Colonic mucosa (tissue), 4 donors: ENCODE measurements around the gene PADI1. TPM values are rescaled to one million over a fixed set of nuclear protein-coding genes. Genes with fewer than 3 reads are reported as not detected.

Source experiments
- DNase-seq: peaks from one replicate; pipeline ENCODE4 v3.0.0-alpha.2; 2020
- H3K27ac ChIP-seq: fragments of 200-600 bp; one replicate; pipeline ENCODE4 v1.8.0; 2021
- H3K27me3 ChIP-seq: fragments of 200-600 bp; one replicate; pipeline ENCODE4 v1.8.0; 2021
- H3K36me3 ChIP-seq: fragments of 200-600 bp; one replicate; pipeline ENCODE4 v1.8.0; 2021
- H3K4me1 ChIP-seq: fragments of 200-600 bp; one replicate; pipeline ENCODE4 v1.8.0; 2021; ENCODE audit warnings: mild to moderate bottlenecking
- H3K4me3 ChIP-seq: fragments of 200-600 bp; one replicate; pipeline ENCODE4 v1.8.0; 2021
- H3K9ac ChIP-seq, 2 donors: one replicate each; pipeline ENCODE4 v1.7.0; 2013; ENCODE audit warnings: control low read depth in 2 of 2, low read depth in 2 of 2, low read length in 2 of 2
- H3K9me3 ChIP-seq: fragments of 200-600 bp; one replicate; pipeline ENCODE4 v1.8.0; 2021
- intact Hi-C: fragments of 100-400 bp; cut with DNase I; formaldehyde crosslinking; loops from one replicate; pipeline ENCODE4 v1.14.1; 2022
- total RNA-seq, 2 donors: library from RNA; stranded (reverse); fragmentation: NEBNext Ultra II Directional in 1 of 2; extraction: Animal tissue kit (Norgen Biotek cat#: 25700) in 1 of 2; gene quantifications; one replicate each; pipeline ENCODE4 v1.2.1, GENCODE V29; 2021
- TF ChIP-seq, protein P1 (sequence below): fragments of 200-600 bp; IDR thresholded peaks from one replicate; pipeline ENCODE4 v1.8.0; 2022; ENCODE audit warnings: antibody characterized with exemption, mild to moderate bottlenecking
- donor health status: healthy.
- donor health status: DM: no; HTN: no; CAD: no.
- donor health status: DM: no; HTN: no; CAD: no.

The PADI1 gene
- total RNA-seq, 2 donors from 2014 or later = 0.47 to 0.50 TPM

DNA sequence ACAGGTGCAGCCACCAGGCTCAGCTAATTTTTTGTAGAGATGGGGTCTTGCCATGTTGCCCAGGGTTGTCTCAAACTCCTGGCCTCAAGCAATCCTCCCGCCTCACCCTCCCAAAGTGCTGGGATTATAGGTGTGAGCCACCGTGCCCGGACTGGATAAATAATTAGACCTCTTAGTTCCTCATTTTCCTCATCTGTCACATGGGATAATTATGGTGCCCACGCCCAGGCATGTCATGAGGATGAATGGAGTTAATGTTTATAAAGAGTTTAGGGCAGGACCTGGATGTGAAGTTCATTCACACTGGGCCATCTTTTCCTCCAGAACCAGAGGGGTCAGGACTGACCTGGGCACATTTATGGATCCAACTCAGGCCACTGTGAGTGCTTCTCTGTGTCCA, 67.7 kb downstream of the PADI1 start:
- H3K27ac ChIP-seq = peak overlapping the region; percentile 8
- TF ChIP-seq, protein P1, sequence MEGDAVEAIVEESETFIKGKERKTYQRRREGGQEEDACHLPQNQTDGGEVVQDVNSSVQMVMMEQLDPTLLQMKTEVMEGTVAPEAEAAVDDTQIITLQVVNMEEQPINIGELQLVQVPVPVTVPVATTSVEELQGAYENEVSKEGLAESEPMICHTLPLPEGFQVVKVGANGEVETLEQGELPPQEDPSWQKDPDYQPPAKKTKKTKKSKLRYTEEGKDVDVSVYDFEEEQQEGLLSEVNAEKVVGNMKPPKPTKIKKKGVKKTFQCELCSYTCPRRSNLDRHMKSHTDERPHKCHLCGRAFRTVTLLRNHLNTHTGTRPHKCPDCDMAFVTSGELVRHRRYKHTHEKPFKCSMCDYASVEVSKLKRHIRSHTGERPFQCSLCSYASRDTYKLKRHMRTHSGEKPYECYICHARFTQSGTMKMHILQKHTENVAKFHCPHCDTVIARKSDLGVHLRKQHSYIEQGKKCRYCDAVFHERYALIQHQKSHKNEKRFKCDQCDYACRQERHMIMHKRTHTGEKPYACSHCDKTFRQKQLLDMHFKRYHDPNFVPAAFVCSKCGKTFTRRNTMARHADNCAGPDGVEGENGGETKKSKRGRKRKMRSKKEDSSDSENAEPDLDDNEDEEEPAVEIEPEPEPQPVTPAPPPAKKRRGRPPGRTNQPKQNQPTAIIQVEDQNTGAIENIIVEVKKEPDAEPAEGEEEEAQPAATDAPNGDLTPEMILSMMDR = no peak
- DNase-seq = peak; percentile 80

DNA sequence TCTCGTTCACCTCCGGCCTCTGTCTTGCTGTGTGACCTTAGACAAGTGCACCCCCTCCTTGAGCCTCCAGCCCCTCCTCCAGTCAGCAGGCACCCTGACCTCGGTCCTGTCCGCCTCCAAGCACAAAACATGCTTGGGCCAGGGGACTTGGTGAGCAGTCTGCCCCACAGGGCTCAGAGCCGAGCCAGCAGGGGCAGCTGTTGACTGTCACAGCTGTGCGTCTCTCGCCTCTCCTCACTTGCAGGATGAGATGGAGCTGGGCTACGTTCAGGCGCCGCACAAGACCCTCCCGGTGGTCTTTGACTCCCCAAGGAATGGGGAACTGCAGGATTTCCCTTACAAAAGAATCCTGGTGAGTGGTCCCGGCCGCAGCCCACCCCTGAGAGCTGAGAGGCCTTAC, 68.2 kb downstream of the PADI1 start:
- no peak for DNase-seq
- TF ChIP-seq, protein P1 = no peak
- no peak overlapping the region for H3K4me3 ChIP-seq
- intact Hi-C loops = no loop called here
- H3K9me3 ChIP-seq = no peaks in the 10 kb centered on the region
- H3K36me3 ChIP-seq = no peaks in the 10 kb centered on the region
- H3K27ac ChIP-seq = peak overlapping the region; percentile 8
- no peaks in the 10 kb centered on the region for H3K4me1 ChIP-seq
- no peaks in the 10 kb centered on the region for H3K27me3 ChIP-seq
- H3K9ac ChIP-seq = peak overlapping the region in 1 of 2 donors; percentile 8

More for the DNA sequence above, 67.7 kb downstream of the PADI1 start:
- Histone ChIP-seq H3K9ac (peak overlapping the region in 1 of 2 donors; percentile 8), H3K36me3 (no peaks in the 10 kb centered on the region), H3K9me3 (no peaks in the 10 kb centered on the region), H3K4me1 (no peaks in the 10 kb centered on the region), H3K4me3 (no peak overlapping the region), H3K27me3 (no peaks in the 10 kb centered on the region)
- intact Hi-C loops = no loop called here

- no peak overlapping the region for H3K9ac ChIP-seq
- no peaks in the 10 kb centered on the region for H3K36me3 ChIP-seq
- DNase-seq = peak; percentile 74
- H3K4me3 ChIP-seq = no peak overlapping the region
- H3K27me3 ChIP-seq = no peaks in the 10 kb centered on the region
- H3K27ac ChIP-seq = no peak overlapping the region
- TF ChIP-seq, protein P1 = peak; percentile 78
- no peaks in the 10 kb centered on the region for H3K4me1 ChIP-seq
- no peaks in the 10 kb centered on the region for H3K9me3 ChIP-seq
- intact Hi-C loops = no loop called here
Observed at GRCh38 chr1:17274186-17275170, 69.5 kb downstream of the PADI1 start.

- H3K27ac ChIP-seq = no peak overlapping the region
- no peaks in the 10 kb centered on the region for H3K27me3 ChIP-seq
- no peaks in the 10 kb centered on the region for H3K9me3 ChIP-seq
- no peaks in the 10 kb centered on the region for H3K36me3 ChIP-seq
- H3K9ac ChIP-seq = no peak overlapping the region
- DNase-seq = no peak
- intact Hi-C loops = no loop called here
- no peaks in the 10 kb centered on the region for H3K4me1 ChIP-seq
- TF ChIP-seq, protein P1 = no peak
- no peak overlapping the region for H3K4me3 ChIP-seq
Observed at GRCh38 chr1:17276568-17276967, 71.6 kb downstream of the PADI1 start.

DNA sequence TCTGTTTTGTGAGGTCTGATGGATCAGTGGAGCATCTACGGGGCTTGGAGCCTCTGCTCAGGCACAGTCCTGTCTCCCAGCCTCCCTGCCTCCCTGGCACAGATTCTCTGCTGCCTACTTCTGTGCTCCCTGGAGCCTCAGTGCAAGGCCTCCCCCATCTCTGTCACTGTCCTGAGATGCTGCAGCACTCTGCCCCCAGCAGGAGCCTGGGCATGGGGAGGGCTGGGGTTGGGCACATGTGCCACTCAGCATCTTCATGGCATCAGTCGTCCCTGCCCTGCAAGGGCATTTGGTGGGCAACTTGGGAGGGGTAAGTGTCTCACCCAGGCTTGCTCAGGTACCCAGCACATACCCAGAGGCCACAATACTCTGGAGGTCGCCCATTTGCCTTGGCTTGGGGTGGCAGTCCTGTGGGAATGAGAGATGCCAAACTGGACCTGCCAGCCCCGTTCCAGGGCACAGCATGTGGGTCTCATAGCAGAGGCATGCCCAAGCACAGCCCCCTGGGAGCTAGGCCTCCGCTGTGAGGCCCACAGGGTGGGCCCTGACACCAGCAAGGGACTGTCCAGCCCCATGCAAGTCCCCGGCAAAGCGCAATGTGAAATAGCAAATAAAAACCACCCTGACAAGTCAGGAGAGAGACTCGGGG, 72.7 kb downstream of the PADI1 start:
- H3K27me3 ChIP-seq = no peaks in the 10 kb centered on the region
- intact Hi-C loops = no loop called here
- H3K9me3 ChIP-seq = no peaks in the 10 kb centered on the region
- DNase-seq = no peak
- no peaks in the 10 kb centered on the region for H3K36me3 ChIP-seq
- TF ChIP-seq, protein P1 = no peak
- no peak overlapping the region for H3K4me3 ChIP-seq
- H3K27ac ChIP-seq = no peak overlapping the region
- H3K9ac ChIP-seq = no peak overlapping the region
- no peaks in the 10 kb centered on the region for H3K4me1 ChIP-seq
